ENCODE measurements around the gene GASK1A. TPM values are rescaled to one million over a fixed set of nuclear protein-coding genes. Genes with fewer than 3 reads are reported as not detected.
A peak's percentile ranks its signal among the peaks of the same experiment; 100 is the strongest.

GASK1A gene
- total and polyA plus RNA-seq, 7 donors, result 0.92 to 32.7 (median 8.1) TPM

DNA sequence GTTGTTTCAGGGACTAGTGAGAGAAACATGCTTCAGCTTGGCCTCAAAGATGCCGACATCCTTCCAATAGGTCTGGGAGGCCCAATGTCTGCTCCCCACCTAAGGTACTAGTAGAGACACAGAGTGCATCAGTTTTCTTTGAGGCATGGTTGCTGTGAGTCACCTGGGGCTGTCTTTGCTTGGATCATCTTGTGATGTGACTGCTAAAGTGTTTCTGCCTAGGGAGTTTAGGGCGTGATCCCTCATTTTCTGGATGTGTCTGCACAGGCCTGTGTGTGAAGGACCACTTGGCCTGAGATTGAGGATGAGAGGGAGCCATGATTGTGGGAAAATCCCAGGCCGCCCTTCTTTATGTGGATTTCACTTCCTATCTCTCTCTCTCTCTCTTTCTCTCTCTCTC is 4.8 kb downstream of the GASK1A start:
- WGBS, 2 donors, result 90 to 94% methylated on average over 3 of the region's 3 CpGs

DNA sequence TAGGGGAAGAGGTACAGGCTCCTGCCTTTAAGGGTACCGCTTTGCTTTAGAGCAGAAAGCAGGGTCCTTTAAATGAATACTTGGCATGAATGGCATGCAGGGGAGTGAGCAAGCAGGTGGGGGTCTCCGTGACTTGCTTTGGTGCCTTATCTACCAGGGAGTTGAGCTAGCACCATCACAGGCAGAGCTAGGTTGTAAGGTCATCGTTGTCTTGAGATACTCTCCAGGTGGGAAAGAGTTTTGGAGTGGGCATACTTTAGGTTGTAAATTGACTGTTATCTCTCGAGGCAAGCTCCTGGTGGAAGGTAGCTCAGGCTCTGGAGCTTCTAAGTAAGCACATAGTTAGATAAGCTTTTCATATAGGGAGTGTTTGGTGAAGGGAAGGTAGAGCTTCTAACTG is 5.6 kb downstream of the GASK1A start:
- intact Hi-C loops (cut with DNase I), result no loop called here
- no peak for DNase-seq
- Histone ChIP-seq H3K9me3 (no peaks in the 10 kb centered on the region), H3K27me3 (no peaks in the 10 kb centered on the region), H3K4me3 (no peak overlapping the region), H3K27ac (no peak overlapping the region), H3K36me3 (no peaks in the 10 kb centered on the region), H3K4me1 (peaks cover 0 to 26% (median 13%) of the 10 kb centered on the region in 4 donors)
- WGBS, 2 donors, result 71% methylated on average over 4 of the region's 4 CpGs
- TF ChIP-seq POLR2AphosphoS5 (IDR thresholded peaks at IDR 0.05) (no peak), POLR2A (IDR thresholded peaks at IDR 0.05) (no peak), EP300 (IDR thresholded peaks at IDR 0.05) (no peak)
- TF ChIP-seq, protein P1, sequence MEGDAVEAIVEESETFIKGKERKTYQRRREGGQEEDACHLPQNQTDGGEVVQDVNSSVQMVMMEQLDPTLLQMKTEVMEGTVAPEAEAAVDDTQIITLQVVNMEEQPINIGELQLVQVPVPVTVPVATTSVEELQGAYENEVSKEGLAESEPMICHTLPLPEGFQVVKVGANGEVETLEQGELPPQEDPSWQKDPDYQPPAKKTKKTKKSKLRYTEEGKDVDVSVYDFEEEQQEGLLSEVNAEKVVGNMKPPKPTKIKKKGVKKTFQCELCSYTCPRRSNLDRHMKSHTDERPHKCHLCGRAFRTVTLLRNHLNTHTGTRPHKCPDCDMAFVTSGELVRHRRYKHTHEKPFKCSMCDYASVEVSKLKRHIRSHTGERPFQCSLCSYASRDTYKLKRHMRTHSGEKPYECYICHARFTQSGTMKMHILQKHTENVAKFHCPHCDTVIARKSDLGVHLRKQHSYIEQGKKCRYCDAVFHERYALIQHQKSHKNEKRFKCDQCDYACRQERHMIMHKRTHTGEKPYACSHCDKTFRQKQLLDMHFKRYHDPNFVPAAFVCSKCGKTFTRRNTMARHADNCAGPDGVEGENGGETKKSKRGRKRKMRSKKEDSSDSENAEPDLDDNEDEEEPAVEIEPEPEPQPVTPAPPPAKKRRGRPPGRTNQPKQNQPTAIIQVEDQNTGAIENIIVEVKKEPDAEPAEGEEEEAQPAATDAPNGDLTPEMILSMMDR (IDR thresholded peaks at IDR 0.05), result no peak

More for the DNA sequence above, 4.8 kb downstream of the GASK1A start:
- Histone ChIP-seq H3K4me1 (peaks cover 0 to 29% (median 17%) of the 10 kb centered on the region in 4 donors), H3K27ac (no peak overlapping the region), H3K27me3 (no peaks in the 10 kb centered on the region), H3K9me3 (no peaks in the 10 kb centered on the region), H3K4me3 (no peak overlapping the region), H3K36me3 (no peaks in the 10 kb centered on the region)
- intact Hi-C loops (cut with DNase I), result no loop called here
- no peak for DNase-seq
- no peak for TF ChIP-seq POLR2A (IDR thresholded peaks at IDR 0.05)
- TF ChIP-seq, protein P1 (IDR thresholded peaks at IDR 0.05), result no peak
- TF ChIP-seq EP300 (IDR thresholded peaks at IDR 0.05), result no peak
- TF ChIP-seq POLR2AphosphoS5 (IDR thresholded peaks at IDR 0.05), result no peak

DNA sequence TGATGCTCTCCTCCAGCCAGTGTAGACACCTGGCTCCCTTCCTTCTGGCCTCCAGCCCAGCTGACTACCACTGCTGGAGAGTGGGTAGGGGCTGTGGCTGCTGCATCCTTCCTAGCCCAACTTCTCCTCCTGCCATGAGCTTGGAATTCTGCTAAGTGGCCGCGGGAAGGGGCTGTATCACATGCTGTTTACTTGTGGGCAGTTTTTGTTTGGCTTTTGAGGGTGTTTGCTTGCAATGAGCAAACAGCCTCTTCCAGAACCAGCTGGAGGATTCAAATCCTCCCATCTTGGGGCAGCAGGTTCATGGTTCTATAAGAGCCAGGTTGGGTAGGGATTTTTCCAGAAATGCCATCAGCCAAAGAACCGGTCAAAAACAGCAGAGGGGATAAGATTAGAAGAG is 9.0 kb downstream of the GASK1A start:
- peaks cover 0 to 11% (median 0%) of the 10 kb centered on the region in 4 donors for H3K4me1 ChIP-seq
- WGBS, 2 donors, result 55 to 76% methylated on average over 3 of the region's 3 CpGs
- intact Hi-C loops (cut with DNase I), result no loop called here
- H3K4me3 ChIP-seq, result no peak overlapping the region
- TF ChIP-seq POLR2A (IDR thresholded peaks at IDR 0.05) (no peak), EP300 (IDR thresholded peaks at IDR 0.05) (no peak), POLR2AphosphoS5 (IDR thresholded peaks at IDR 0.05) (no peak)
- TF ChIP-seq, protein P1 (IDR thresholded peaks at IDR 0.05), result no peak
- no peaks in the 10 kb centered on the region for H3K27me3 ChIP-seq
- no peaks in the 10 kb centered on the region for H3K36me3 ChIP-seq
- no peak overlapping the region for H3K27ac ChIP-seq
- no peak for DNase-seq
- no peaks in the 10 kb centered on the region for H3K9me3 ChIP-seq

DNA sequence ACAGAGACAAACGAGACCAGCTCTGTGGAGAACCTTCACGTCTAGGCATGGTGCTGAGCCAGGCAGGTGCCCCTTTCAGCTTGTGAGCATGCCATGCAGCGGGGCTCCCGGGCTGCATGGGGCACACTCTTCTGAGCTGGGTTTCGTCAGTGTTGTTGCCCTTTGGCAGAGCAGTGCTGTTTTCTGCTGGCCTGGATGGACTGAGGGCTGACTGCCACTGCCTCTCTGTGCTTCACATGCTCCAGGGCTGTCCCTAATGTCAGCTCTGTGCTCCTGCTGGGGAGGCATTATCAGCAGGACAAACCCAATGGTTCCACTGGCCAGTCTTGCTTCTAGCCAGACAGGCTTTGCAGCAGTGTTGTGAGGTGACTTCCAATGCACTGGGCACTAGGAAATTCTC is 9.5 kb downstream of the GASK1A start:
- Histone ChIP-seq H3K9me3 (no peaks in the 10 kb centered on the region), H3K27me3 (no peaks in the 10 kb centered on the region), H3K27ac (no peak overlapping the region), H3K36me3 (no peaks in the 10 kb centered on the region), H3K4me1 (peaks cover 0 to 11% (median 0%) of the 10 kb centered on the region in 4 donors), H3K4me3 (no peak overlapping the region)
- intact Hi-C loops (cut with DNase I), result no loop called here
- no peak for TF ChIP-seq EP300 (IDR thresholded peaks at IDR 0.05)
- no peak for DNase-seq
- WGBS, 2 donors, result 83 to 85% methylated on average over 5 of the region's 5 CpGs

DNA sequence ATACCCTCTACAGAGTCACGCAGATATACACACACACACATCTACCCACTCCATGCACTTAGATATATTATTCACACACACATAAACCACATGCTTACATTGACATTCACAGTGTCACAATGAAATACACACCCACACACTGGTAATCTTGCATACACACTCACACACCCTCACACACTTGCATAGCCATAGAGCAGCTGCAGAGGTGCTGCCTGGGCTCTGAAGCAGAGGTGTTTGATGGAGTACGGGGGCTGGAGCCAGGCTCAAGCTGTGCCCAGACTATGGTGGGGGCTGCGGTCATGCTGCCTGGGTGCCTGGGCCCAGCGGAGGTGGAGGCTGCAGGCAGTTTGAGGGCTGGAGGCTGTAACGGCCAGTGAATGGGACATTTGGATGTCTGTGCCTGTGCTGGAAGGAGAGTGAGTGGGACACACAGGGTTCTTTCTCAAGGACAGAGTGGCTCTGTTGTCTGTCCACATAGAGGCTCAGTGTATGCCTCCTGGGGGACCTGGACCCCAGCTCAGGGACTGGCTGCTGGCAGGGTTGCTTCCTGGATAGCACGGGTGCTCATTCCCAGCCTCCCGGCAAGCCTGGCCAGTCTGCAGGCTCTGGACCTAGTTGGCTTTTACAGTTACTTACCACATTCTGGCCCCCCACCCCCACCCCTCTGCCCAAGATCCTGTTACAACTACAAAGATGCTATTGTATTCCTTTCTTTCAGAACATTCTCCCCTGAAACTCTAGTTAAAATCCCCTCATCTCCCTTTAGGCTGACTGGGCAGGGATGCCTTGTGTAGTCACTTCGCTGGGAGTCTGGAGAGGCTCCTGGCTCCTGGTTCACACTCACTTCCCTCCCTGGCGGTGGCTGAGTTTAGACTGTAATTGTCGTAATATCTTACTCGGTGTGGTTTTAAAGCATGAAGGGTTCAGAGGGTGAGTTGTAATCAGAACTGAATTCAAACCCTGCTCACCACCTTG is 12.5 kb downstream of the GASK1A start:
- intact Hi-C loops (cut with DNase I), result no loop called here
- 86 to 88% methylated on average over 11 of the region's 11 CpGs for WGBS, 2 donors
- peak overlapping the region in 3 of 4 donors; percentile 8 to 25 (median 12) for H3K27ac ChIP-seq

More for the DNA sequence above, 12.5 kb downstream of the GASK1A start:
- no peak for DNase-seq
- no peak overlapping the region for H3K4me3 ChIP-seq
- no peaks in the 10 kb centered on the region for H3K9me3 ChIP-seq
- H3K36me3 ChIP-seq, result no peaks in the 10 kb centered on the region
- H3K4me1 ChIP-seq, result peaks cover 0 to 11% (median 5%) of the 10 kb centered on the region in 4 donors
- H3K27me3 ChIP-seq, result no peaks in the 10 kb centered on the region
- TF ChIP-seq, protein P1 (IDR thresholded peaks at IDR 0.05), result no peak
- TF ChIP-seq EP300 (IDR thresholded peaks at IDR 0.05) (no peak), POLR2AphosphoS5 (IDR thresholded peaks at IDR 0.05) (peak in 1 of 4 donors; percentile 11)

Measured in sigmoid colon (tissue), 7 donors.